ENCODE results near the gene APOBEC3B.

DNA sequence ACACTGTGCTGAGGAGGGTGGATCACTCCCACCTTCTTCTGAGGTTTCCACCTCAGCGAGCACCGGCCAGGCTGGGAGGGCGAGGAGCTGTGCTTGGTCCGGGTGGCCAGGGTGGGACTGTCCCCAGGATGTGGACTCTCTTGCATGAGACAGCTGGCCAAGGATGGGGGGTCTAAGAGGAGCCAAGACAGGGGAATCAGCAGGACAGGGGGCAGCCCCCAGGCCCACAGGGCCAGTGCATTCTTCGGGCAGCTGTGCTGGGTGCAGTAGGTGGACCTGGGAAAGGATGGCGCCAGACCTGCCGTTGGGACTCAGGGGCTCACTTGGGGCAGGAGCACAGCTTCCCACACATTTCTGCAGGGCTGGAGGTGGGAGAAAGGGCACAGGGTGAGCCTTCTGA is 15.2 kb upstream of the APOBEC3B start:
- TF ChIP-seq, protein P1, sequence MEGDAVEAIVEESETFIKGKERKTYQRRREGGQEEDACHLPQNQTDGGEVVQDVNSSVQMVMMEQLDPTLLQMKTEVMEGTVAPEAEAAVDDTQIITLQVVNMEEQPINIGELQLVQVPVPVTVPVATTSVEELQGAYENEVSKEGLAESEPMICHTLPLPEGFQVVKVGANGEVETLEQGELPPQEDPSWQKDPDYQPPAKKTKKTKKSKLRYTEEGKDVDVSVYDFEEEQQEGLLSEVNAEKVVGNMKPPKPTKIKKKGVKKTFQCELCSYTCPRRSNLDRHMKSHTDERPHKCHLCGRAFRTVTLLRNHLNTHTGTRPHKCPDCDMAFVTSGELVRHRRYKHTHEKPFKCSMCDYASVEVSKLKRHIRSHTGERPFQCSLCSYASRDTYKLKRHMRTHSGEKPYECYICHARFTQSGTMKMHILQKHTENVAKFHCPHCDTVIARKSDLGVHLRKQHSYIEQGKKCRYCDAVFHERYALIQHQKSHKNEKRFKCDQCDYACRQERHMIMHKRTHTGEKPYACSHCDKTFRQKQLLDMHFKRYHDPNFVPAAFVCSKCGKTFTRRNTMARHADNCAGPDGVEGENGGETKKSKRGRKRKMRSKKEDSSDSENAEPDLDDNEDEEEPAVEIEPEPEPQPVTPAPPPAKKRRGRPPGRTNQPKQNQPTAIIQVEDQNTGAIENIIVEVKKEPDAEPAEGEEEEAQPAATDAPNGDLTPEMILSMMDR (conservative IDR thresholded peaks at IDR 0.05) = no peak
- no peak for TF ChIP-seq ZFX (IDR thresholded peaks at IDR 0.05)

Data from C4-2B (cell line).